K562 (cell line): ENCODE measurements around the gene PRM3. TPM values are rescaled to one million over a fixed set of nuclear protein-coding genes. Genes with fewer than 3 reads are reported as not detected.
A peak's percentile ranks its signal among the peaks of the same experiment; 100 is the strongest.

Experiments
- BDP1 ChIP-seq: IDR thresholded peaks from 3 replicates; pipeline ENCODE4 v1.6.1; 2011; ENCODE audit not compliant: insufficient read length, insufficient read depth
- CBFA2T2 ChIP-seq: fragments of 450-650 bp; conservative IDR thresholded peaks from 2 replicates; pipeline ENCODE4 v1.6.1; 2017; ENCODE audit warnings: mild to moderate bottlenecking
- CCNT2 ChIP-seq: IDR thresholded peaks from 2 replicates; pipeline ENCODE4 v1.6.1; 2011; ENCODE audit warnings: borderline replicate concordance, low read depth, mild to moderate bottlenecking, moderate library complexity, mixed read lengths, low read length; ENCODE audit not compliant: insufficient read length; ENCODE audit errors: extremely low read depth
- HDAC2 ChIP-seq: fragments of 450-650 bp; IDR thresholded peaks from 2 replicates; pipeline ENCODE4 v1.6.1; 2016; ENCODE audit warnings: mild to moderate bottlenecking
- MTA3 ChIP-seq: fragments of 450-650 bp; formaldehyde crosslinking; IDR thresholded peaks from 2 replicates; pipeline ENCODE4 v1.6.1; 2017; ENCODE audit warnings: mild to moderate bottlenecking, borderline replicate concordance
- SMARCE1 ChIP-seq: fragments of 450-650 bp; IDR thresholded peaks from 2 replicates; pipeline ENCODE4 v1.7.1; 2016; ENCODE audit warnings: mild to moderate bottlenecking
- SP1 ChIP-seq: sonication (generic); formaldehyde crosslinking; IDR thresholded peaks from 2 replicates; pipeline ENCODE4 v1.8.1; 2022; ENCODE audit warnings: mild to moderate bottlenecking, missing genetic modification reagents
- SRSF1 ChIP-seq: fragments of 200-400 bp; formaldehyde crosslinking; IDR thresholded peaks from 2 replicates; pipeline ENCODE4 v1.6.1; 2017; ENCODE audit warnings: mild to moderate bottlenecking, low read depth, low read length, moderate library complexity
- TAF9B ChIP-seq: fragments of 450-650 bp; IDR thresholded peaks from 2 replicates; pipeline ENCODE4 v1.6.1; 2018; ENCODE audit warnings: mild to moderate bottlenecking; ENCODE audit not compliant: partially characterized antibody
- XRCC3 ChIP-seq: fragments of 450-650 bp; IDR thresholded peaks from 2 replicates; pipeline ENCODE4 v1.6.1; 2017; ENCODE audit warnings: mild to moderate bottlenecking, moderate library complexity
- ZKSCAN1 ChIP-seq: fragments of 150-350 bp; IDR thresholded peaks from 2 replicates; pipeline ENCODE4 v1.6.1; 2016; ENCODE audit warnings: low read depth, low read length
- ZNF224 ChIP-seq: sonication (generic); formaldehyde crosslinking; IDR thresholded peaks from 2 replicates; pipeline ENCODE4 v1.8.0; 2022; ENCODE audit warnings: mild to moderate bottlenecking, missing genetic modification reagents
- ZNF24 ChIP-seq: fragments of 450-650 bp; IDR thresholded peaks from 2 replicates; pipeline ENCODE4 v1.6.1; 2016
- ZNF263 ChIP-seq: sonication (generic); formaldehyde crosslinking; IDR thresholded peaks from 2 replicates; pipeline ENCODE4 v1.8.0; 2022; ENCODE audit warnings: mild to moderate bottlenecking, missing genetic modification reagents, borderline replicate concordance
- polyA plus RNA-seq, 8 experiments: library from polyadenylated mRNA; depleted of rRNA in 4 of 8; stranded (reverse) in 5 of 8; unstranded in 3 of 8; fragments of >200 nt; fragmentation: Nextera tagmentation in 2 of 8; fragmentation: Illumina TruSeq in 1 of 8; extraction: Ambion mirVana in 2 of 8; extraction: Trizol in 1 of 8; gene quantifications; 2 replicates each; pipeline versions ENCODE4 v1.2.1 to v1.2.3, GENCODE V29; 2011 to 2014; ENCODE audit warnings: inconsistent platforms in 1 of 8, missing spikeins in 1 of 8
- total RNA-seq, 7 experiments: library from RNA; depleted of rRNA in 6 of 7; stranded (reverse); fragments of >200 nt in 6 of 7; fragmentation: Illumina TruSeq in 2 of 7; extraction: Trizol in 2 of 7; gene quantifications; 2 replicates each; pipeline versions ENCODE4 v1.2.1 to v1.2.3, GENCODE V29; 2011 to 2021; ENCODE audit warnings: low replicate concordance in 1 of 7
- TF ChIP-seq, protein P1 (sequence below): fragments of 200-800 bp; sonication (Bioruptor generic); IDR thresholded peaks from 2 replicates; pipeline ENCODE4 v1.6.1; 2017; ENCODE audit warnings: missing genetic modification characterization, missing compliant biosample characterization
- TF ChIP-seq, protein P2 (sequence below): sonication (generic); formaldehyde crosslinking; IDR thresholded peaks from 2 replicates; pipeline ENCODE4 v1.8.0; 2022; ENCODE audit warnings: mild to moderate bottlenecking, missing genetic modification reagents
- TF ChIP-seq, protein P3 (sequence below), 2 experiments: fragments of 450-650 bp in 1 of 2; sonication (generic) in 1 of 2; formaldehyde crosslinking in 1 of 2; IDR thresholded peaks; 2 replicates each; pipeline versions ENCODE4 v1.7.1 to v1.9.0; 2016 to 2022; ENCODE audit warnings: inconsistent platforms in 1 of 2, mild to moderate bottlenecking in 1 of 2, missing genetic modification reagents in 1 of 2

The PRM3 gene
- total and polyA plus RNA-seq, 9 of the 15 experiments (the other 6 are each of a cell fraction or from before 2014, with no cell fraction given): not detected

DNA sequence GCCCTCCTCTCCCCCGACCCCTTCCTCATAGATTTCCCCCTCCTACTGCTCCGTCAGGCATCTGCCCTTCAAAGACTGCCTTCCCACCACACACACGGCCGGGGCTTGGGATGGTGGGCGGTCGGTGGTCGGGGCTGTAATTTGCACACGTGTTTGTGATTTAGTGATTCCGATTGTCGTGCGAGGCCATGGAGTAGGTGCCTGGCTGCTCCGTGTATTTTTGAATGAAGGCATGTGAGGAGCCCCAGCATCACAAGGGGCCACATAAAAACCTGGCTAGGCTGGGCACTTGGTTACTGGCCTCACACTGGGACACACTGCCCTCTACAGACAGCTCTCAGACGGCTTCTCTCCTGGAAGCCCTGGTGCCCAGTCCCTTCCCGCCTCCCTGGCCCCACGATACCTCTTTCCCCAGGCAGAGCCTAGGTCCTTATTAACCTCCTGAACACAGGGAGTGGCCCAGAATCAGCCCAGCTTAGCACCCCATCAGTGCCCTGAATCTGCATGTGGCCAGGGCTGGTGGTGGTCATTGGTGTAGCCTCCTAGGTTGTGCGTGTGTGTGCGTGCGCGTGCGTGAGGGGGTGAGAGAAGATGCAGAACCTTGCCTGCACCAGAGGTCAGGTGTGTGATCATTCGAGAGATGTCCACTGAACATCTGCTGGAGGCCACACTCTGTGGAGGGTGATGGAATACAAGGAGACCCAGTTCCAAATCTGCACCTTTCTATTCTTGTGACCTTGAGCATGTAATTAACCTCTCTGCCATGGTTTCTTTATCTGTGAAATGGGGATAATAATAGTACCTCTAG lies 16.1 kb downstream of the PRM3 start (continued):
- TF ChIP-seq XRCC3: no peak
- no peak for TF ChIP-seq CBFA2T2
- TF ChIP-seq, protein P1, sequence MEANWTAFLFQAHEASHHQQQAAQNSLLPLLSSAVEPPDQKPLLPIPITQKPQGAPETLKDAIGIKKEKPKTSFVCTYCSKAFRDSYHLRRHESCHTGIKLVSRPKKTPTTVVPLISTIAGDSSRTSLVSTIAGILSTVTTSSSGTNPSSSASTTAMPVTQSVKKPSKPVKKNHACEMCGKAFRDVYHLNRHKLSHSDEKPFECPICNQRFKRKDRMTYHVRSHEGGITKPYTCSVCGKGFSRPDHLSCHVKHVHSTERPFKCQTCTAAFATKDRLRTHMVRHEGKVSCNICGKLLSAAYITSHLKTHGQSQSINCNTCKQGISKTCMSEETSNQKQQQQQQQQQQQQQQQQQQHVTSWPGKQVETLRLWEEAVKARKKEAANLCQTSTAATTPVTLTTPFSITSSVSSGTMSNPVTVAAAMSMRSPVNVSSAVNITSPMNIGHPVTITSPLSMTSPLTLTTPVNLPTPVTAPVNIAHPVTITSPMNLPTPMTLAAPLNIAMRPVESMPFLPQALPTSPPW (CRISPR knock-in tag): no peak
- TF ChIP-seq, protein P2, sequence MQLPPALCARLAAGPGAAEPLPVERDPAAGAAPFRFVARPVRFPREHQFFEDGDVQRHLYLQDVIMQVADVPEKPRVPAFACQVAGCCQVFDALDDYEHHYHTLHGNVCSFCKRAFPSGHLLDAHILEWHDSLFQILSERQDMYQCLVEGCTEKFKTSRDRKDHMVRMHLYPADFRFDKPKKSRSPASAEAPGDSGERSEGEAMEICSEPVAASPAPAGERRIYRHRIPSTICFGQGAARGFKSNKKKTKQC (CRISPR knock-in tag): no peak
- no peak for TF ChIP-seq SMARCE1
- TF ChIP-seq ZNF263 (CRISPR knock-in tag): no peak
- no peak for TF ChIP-seq ZNF224 (CRISPR knock-in tag)
- TF ChIP-seq CCNT2: no peak
- TF ChIP-seq ZKSCAN1: peak; percentile 37; the same call in 1 of the 2 replicates
- no peak for TF ChIP-seq HDAC2
- peak; percentile 56; the same call in 1 of the 2 replicates for TF ChIP-seq MTA3
- TF ChIP-seq, protein P3, sequence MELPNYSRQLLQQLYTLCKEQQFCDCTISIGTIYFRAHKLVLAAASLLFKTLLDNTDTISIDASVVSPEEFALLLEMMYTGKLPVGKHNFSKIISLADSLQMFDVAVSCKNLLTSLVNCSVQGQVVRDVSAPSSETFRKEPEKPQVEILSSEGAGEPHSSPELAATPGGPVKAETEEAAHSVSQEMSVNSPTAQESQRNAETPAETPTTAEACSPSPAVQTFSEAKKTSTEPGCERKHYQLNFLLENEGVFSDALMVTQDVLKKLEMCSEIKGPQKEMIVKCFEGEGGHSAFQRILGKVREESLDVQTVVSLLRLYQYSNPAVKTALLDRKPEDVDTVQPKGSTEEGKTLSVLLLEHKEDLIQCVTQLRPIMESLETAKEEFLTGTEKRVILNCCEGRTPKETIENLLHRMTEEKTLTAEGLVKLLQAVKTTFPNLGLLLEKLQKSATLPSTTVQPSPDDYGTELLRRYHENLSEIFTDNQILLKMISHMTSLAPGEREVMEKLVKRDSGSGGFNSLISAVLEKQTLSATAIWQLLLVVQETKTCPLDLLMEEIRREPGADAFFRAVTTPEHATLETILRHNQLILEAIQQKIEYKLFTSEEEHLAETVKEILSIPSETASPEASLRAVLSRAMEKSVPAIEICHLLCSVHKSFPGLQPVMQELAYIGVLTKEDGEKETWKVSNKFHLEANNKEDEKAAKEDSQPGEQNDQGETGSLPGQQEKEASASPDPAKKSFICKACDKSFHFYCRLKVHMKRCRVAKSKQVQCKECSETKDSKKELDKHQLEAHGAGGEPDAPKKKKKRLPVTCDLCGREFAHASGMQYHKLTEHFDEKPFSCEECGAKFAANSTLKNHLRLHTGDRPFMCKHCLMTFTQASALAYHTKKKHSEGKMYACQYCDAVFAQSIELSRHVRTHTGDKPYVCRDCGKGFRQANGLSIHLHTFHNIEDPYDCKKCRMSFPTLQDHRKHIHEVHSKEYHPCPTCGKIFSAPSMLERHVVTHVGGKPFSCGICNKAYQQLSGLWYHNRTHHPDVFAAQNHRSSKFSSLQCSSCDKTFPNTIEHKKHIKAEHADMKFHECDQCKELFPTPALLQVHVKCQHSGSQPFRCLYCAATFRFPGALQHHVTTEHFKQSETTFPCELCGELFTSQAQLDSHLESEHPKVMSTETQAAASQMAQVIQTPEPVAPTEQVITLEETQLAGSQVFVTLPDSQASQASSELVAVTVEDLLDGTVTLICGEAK (IDR thresholded peaks at IDR 0.05): no peak
- TF ChIP-seq, protein P3 (CRISPR knock-in tag; IDR thresholded peaks at IDR 0.05): no peak
- TF ChIP-seq BDP1: no peak
- 0 out of 2 replicates have a peak, but pooled peaks have one; percentile 28 for TF ChIP-seq SP1 (CRISPR knock-in tag)
- TF ChIP-seq TAF9B: no peak
- TF ChIP-seq SRSF1: no peak
- no peak for TF ChIP-seq ZNF24
